ENCODE results near the gene C12orf57. TPM values are rescaled to one million over a fixed set of nuclear protein-coding genes. Genes with fewer than 3 reads are reported as not detected.
A peak's percentile ranks its signal among the peaks of the same experiment; 100 is the strongest.

The C12orf57 gene
- total and polyA plus RNA-seq, 9 of the 15 experiments (the other 6 are each of a cell fraction or from before 2014, with no cell fraction given) = 26.7 to 191 (median 107) TPM

- TF ChIP-seq, protein P1, sequence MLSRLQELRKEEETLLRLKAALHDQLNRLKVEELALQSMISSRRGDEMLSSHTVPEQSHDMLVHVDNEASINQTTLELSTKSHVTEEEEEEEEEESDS (CRISPR knock-in tag; IDR thresholded peaks at IDR 0.05) = no peak
- no peak for TF ChIP-seq RREB1 (CRISPR knock-in tag; IDR thresholded peaks at IDR 0.05)
- TF ChIP-seq SMC3 (conservative IDR thresholded peaks at IDR 0.05; ENCODE audit: insufficient read depth, low read depth, low read length) = no peak
- peak; percentile 49 for TF ChIP-seq GATA2 (CRISPR knock-in tag; IDR thresholded peaks at IDR 0.05)
- TF ChIP-seq JUND (IDR thresholded peaks at IDR 0.05; ENCODE audit: borderline replicate concordance, low read depth, low read length) = peak; percentile 52; the same call in 1 of the 2 replicates
- TF ChIP-seq JUND (tag; IDR thresholded peaks at IDR 0.05; ENCODE audit: borderline replicate concordance, low read depth, low read length) = 0 out of 3 replicates have a peak, but pooled peaks have one; percentile 52
- no peak for TF ChIP-seq SIX5 (IDR thresholded peaks at IDR 0.05; ENCODE audit: borderline replicate concordance in 1 of 2, insufficient read depth in 1 of 2, low read depth in 1 of 2, low read length in 2 of 2)
- TF ChIP-seq EP400 (IDR thresholded peaks at IDR 0.05) = peak; percentile 79; the same call in 1 of the 2 replicates
- TF ChIP-seq FIP1L1 (IDR thresholded peaks at IDR 0.05; ENCODE audit: low read depth, low read length, poor library complexity, severe bottlenecking) = no peak
- TF ChIP-seq ZNF384 (IDR thresholded peaks at IDR 0.05; ENCODE audit: low read depth, low read length) = no peak
- no peak for TF ChIP-seq ZNF274 (IDR thresholded peaks at IDR 0.05; ENCODE audit: borderline replicate concordance, low read depth, low read length)
- no peak for TF ChIP-seq SIN3A (IDR thresholded peaks at IDR 0.05; ENCODE audit: borderline replicate concordance in 2 of 2, control insufficient read depth in 1 of 2, low read depth in 2 of 2, low read length in 2 of 2)
- peak; percentile 94 for TF ChIP-seq EGR1 (conservative IDR thresholded peaks at IDR 0.05)
- no peak for TF ChIP-seq POLR2A (conservative IDR thresholded peaks at IDR 0.05)
- no peak for TF ChIP-seq NONO (IDR thresholded peaks at IDR 0.05; ENCODE audit: low read depth in 2 of 2, low read length in 1 of 2)
- no peak for TF ChIP-seq PHB (CRISPR knock-in tag; IDR thresholded peaks at IDR 0.05)
- TF ChIP-seq SMARCE1 (IDR thresholded peaks at IDR 0.05) = 0 out of 2 replicates have a peak, but pooled peaks have one; percentile 30
- TF ChIP-seq HMGN3 (IDR thresholded peaks at IDR 0.05; ENCODE audit: borderline replicate concordance, extremely low read depth, insufficient read length, low read depth, low read length) = no peak
- peak; percentile 54; the same call in 1 of the 2 replicates for TF ChIP-seq DPF2 (IDR thresholded peaks at IDR 0.05)
- 0 out of 2 replicates have a peak, but pooled peaks have one; percentile 10 for TF ChIP-seq PML (IDR thresholded peaks at IDR 0.05; ENCODE audit: low read length)
- no peak for TF ChIP-seq CBX1 (IDR thresholded peaks at IDR 0.05; ENCODE audit: low read depth)
- no peak for TF ChIP-seq MTF1 (CRISPR knock-in tag; IDR thresholded peaks at IDR 0.05; ENCODE audit: borderline replicate concordance)
- TF ChIP-seq TGIF2 (CRISPR knock-in tag; IDR thresholded peaks at IDR 0.05) = no peak
- TF ChIP-seq ZNF282 (CRISPR knock-in tag; IDR thresholded peaks at IDR 0.05) = no peak
- no peak for TF ChIP-seq MED1 (CRISPR knock-in tag; IDR thresholded peaks at IDR 0.05; ENCODE audit: borderline replicate concordance)
- no peak for TF ChIP-seq MEF2A (IDR thresholded peaks at IDR 0.05; ENCODE audit: control insufficient read depth, low read depth, low read length)
These were observed 17.5 kb downstream of the C12orf57 start (continued) for GRCh38 chr12:6961278-6961694.
